Nephron progenitor cell (in vitro differentiated cells): Measurements from ENCODE around the gene AMPD3.

ENCODE experiments used
- DNase-seq: peaks from one replicate; pipeline ENCODE4 v3.0.0; 2021
- H3K27ac Mint-ChIP-seq: 2 replicates; pipeline ENCODE4 v1.8.0; 2021; ENCODE audit warnings: mild to moderate bottlenecking, moderate library complexity, mixed read lengths
- H3K27me3 Mint-ChIP-seq: 2 replicates; pipeline ENCODE4 v1.8.0; 2021; ENCODE audit warnings: mild to moderate bottlenecking, low read depth, mixed read lengths; ENCODE audit not compliant: poor library complexity
- H3K36me3 Mint-ChIP-seq: 2 replicates; pipeline ENCODE4 v1.8.0; 2021; ENCODE audit warnings: low read depth, mixed read lengths
- H3K4me1 Mint-ChIP-seq: 2 replicates; pipeline ENCODE4 v1.8.0; 2021; ENCODE audit warnings: mixed read lengths
- H3K4me3 Mint-ChIP-seq: 2 replicates; pipeline ENCODE4 v1.8.0; 2021; ENCODE audit warnings: mild to moderate bottlenecking, moderate library complexity, mixed read lengths
- H3K9me3 Mint-ChIP-seq: 2 replicates; pipeline ENCODE4 v1.8.0; 2021; ENCODE audit warnings: mild to moderate bottlenecking, moderate library complexity, mixed read lengths
- TF ChIP-seq, protein P1 (sequence below): fragments of 200-600 bp; sonication (generic); IDR thresholded peaks from 2 replicates; pipeline ENCODE4 v1.5.0; 2021; ENCODE audit warnings: antibody characterized with exemption

Gene AMPD3

DNA sequence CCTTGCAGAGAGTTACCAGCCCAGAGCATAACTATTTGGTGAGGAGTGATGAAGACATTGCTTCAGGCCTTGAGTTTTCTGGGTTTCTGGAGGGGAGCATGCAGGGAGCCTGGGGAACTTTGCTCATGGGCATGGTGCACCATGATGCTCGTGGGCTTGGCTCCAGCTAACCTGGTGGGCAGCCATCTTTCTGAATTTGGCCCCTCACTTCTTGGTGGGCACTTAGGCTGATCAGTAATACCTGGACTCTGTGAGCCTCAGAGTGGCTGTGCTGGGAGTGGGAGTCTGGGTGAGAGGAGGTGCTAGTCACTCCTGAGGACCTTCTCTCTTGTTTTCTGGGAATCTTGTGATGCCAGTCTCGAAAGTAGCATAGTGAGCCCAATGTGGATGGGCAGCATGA lies 30.6 kb downstream of the AMPD3 start:
- Mint-ChIP-seq H3K9me3 (no peaks in the 10 kb centered on the region), H3K27ac (no peak overlapping the region), H3K36me3 (no peaks in the 10 kb centered on the region), H3K4me1 (peaks cover 32% of the 10 kb centered on the region), H3K4me3 (no peak overlapping the region), H3K27me3 (peaks cover 6% of the 10 kb centered on the region)
- no peak for DNase-seq
- TF ChIP-seq, protein P1, sequence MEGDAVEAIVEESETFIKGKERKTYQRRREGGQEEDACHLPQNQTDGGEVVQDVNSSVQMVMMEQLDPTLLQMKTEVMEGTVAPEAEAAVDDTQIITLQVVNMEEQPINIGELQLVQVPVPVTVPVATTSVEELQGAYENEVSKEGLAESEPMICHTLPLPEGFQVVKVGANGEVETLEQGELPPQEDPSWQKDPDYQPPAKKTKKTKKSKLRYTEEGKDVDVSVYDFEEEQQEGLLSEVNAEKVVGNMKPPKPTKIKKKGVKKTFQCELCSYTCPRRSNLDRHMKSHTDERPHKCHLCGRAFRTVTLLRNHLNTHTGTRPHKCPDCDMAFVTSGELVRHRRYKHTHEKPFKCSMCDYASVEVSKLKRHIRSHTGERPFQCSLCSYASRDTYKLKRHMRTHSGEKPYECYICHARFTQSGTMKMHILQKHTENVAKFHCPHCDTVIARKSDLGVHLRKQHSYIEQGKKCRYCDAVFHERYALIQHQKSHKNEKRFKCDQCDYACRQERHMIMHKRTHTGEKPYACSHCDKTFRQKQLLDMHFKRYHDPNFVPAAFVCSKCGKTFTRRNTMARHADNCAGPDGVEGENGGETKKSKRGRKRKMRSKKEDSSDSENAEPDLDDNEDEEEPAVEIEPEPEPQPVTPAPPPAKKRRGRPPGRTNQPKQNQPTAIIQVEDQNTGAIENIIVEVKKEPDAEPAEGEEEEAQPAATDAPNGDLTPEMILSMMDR = no peak

DNA sequence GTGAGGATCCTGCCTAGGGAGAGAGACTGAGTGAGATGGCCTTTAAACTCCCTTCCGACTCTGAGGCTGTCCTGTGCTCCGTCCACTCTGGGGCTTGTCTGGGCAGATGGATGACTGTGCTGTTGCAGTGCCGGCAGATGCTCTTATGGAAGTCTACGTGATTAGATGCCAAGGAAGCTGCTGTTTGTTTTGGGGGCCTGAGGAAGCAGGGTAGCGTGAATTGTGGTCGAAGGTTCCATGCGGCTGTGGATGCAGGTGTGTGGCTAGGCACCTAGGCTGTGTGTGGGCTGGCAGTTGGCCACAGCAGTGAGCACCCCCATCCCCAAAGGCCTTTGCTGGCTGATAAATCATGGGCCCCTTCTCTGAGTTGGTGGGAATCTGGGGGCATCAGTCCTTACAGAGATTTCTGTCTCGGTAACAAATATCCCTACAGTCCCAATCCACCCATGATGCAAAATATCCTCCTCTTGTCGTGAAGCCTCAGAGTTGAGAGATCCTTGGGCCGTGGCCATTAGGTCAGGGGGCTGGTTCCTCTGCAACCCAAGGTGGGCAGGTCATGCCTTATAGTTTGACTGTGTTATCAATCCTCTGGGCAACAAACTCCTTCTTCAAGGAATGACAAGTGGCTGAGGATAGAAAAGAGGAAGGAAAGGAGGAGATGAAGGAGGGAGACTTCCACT lies 31.2 kb downstream of the AMPD3 start:
- TF ChIP-seq, protein P1 = no peak
- peaks cover 2% of the 10 kb centered on the region for H3K36me3 Mint-ChIP-seq
- H3K27me3 Mint-ChIP-seq = peaks cover 6% of the 10 kb centered on the region
- H3K4me3 Mint-ChIP-seq = no peak overlapping the region
- no peak for DNase-seq
- H3K9me3 Mint-ChIP-seq = no peaks in the 10 kb centered on the region
- H3K27ac Mint-ChIP-seq = no peak overlapping the region
- H3K4me1 Mint-ChIP-seq = peaks cover 32% of the 10 kb centered on the region

DNA sequence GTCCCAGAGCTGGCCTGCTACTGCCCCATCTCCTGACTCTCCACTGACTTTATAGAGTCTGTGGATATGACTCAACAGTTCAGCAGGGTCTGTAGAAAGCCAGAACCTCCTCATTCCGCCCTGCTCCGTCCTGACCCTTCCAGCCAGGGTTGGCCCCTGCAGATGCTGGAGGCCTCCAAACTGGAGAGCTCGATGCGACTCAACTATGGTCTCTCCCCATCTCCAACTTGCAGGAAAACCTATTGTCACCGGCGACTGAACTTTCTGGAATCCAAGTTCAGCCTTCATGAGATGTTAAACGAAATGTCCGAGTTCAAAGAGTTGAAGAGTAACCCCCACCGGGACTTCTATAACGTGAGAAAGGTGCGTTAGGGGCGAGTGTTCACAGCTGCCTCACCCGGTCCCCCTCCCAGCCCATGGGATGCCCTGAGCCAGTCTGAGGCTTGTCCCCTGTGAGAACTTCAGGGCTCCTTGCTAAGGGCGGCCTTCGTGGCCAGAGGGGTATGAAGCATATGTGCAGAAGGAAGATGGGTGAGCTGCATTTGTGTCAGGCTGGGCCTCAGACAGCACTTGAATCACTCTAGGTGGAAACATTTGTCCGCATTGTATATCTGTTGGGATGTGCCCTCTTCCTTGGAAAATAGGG lies 32.1 kb downstream of the AMPD3 start:
- Mint-ChIP-seq H3K4me3 (no peak overlapping the region), H3K27ac (no peak overlapping the region), H3K27me3 (peaks cover 6% of the 10 kb centered on the region), H3K9me3 (no peaks in the 10 kb centered on the region), H3K4me1 (peaks cover 36% of the 10 kb centered on the region), H3K36me3 (peaks cover 9% of the 10 kb centered on the region)
- no peak for DNase-seq
- TF ChIP-seq, protein P1 = no peak

DNA sequence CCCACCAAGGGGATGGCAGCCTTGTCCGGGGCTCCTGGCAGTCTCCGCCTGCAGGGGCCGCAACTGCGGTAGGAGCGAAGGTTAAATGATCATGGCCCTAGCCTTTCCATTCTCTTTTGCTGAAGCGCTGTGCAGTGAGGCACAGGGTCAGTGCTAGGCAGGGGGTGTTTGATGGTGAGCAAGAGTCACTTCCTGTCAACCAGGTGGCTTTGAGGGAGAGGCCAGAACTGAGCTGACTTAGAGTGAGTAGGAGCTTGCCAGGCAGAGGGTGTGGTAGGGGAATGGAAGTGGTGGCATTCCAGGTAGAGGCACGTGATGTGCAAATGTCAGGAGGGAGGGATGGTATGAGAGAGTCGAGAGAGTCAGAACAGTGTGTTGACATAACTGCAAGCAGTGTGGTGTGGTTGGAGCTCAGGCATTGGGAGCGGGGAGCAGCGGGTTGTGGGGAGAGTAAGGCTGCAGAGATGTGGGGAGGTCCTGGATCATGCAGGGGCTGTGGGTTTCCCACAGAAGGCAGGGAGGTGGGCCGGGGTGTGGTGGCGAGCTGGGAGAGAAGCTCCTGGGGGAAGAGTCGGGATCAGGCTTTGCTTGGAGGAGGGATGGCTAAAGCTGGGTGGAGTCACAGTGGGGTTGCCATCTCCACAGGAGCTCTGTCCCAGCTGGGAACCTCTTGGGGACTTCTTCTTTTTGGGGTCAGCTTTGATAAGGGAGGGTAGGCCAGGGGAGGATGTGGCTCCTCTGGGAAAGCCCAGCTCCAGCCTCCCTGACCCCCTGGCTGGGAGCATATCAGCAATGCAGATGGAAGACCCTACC lies 33.3 kb downstream of the AMPD3 start:
- Mint-ChIP-seq H3K9me3 (no peaks in the 10 kb centered on the region), H3K4me3 (no peak overlapping the region), H3K27ac (peak overlapping the region; percentile 17), H3K36me3 (peaks cover 20% of the 10 kb centered on the region), H3K27me3 (peaks cover 6% of the 10 kb centered on the region), H3K4me1 (peaks cover 48% of the 10 kb centered on the region)
- DNase-seq = no peak
- TF ChIP-seq, protein P1 = no peak

DNA sequence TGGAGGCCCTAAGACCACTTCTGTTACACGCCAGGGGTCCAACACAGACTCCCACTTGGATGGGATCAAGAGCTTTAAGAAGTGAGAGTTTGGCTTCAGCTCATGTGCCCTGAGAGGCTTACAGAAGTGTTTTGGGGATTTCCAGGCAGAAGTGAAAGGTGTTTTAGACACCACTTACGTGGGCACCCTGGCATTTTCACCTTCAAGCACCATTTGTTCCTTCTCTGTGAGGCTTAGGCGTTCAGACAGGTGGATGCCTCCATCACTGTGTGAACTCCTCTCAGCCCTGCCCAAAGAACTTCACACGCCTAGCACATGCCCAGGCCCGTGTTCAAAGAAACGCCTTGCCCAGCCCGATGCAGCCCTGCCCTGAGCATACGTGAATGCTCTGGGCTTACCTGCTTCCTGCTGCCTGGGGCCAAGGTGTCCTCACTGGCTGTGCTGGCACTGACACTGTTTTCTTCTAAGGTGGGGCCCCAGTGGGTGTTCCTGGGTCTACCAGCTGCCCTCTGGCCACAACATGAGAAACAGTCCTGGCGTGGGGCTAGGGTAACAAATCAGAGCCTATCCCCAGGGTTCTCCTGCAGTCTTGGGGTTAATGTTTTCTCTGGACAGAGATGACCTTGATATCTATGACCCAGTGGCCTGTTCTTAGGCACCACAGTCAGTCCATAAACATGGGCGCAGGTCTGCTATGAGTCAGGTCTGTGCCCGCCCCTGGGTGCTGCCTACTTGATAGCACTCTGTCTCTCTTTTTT lies 34.0 kb downstream of the AMPD3 start:
- TF ChIP-seq, protein P1 = no peak
- Mint-ChIP-seq H3K9me3 (no peaks in the 10 kb centered on the region), H3K27me3 (peaks cover 6% of the 10 kb centered on the region), H3K27ac (no peak overlapping the region), H3K36me3 (peaks cover 27% of the 10 kb centered on the region), H3K4me3 (no peak overlapping the region), H3K4me1 (peaks cover 51% of the 10 kb centered on the region)
- no peak for DNase-seq
